Cardiac atrium fibroblast (primary cell): ENCODE data around the gene PRPF39. TPM values are rescaled to one million over a fixed set of nuclear protein-coding genes. Genes with fewer than 3 reads are reported as not detected.

Experiments
- total RNA-seq: library from RNA; depleted of rRNA; stranded (reverse); fragments of >200 nt; gene quantifications from 2 replicates; pipeline ENCODE4 v1.2.3, GENCODE V29; 2015

The PRPF39 gene, protein sequence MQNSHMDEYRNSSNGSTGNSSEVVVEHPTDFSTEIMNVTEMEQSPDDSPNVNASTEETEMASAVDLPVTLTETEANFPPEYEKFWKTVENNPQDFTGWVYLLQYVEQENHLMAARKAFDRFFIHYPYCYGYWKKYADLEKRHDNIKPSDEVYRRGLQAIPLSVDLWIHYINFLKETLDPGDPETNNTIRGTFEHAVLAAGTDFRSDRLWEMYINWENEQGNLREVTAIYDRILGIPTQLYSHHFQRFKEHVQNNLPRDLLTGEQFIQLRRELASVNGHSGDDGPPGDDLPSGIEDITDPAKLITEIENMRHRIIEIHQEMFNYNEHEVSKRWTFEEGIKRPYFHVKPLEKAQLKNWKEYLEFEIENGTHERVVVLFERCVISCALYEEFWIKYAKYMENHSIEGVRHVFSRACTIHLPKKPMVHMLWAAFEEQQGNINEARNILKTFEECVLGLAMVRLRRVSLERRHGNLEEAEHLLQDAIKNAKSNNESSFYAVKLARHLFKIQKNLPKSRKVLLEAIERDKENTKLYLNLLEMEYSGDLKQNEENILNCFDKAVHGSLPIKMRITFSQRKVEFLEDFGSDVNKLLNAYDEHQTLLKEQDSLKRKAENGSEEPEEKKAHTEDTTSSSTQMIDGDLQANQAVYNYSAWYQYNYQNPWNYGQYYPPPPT
- total RNA-seq: 16.7 and 26.0 TPM in 2 replicates

DNA sequence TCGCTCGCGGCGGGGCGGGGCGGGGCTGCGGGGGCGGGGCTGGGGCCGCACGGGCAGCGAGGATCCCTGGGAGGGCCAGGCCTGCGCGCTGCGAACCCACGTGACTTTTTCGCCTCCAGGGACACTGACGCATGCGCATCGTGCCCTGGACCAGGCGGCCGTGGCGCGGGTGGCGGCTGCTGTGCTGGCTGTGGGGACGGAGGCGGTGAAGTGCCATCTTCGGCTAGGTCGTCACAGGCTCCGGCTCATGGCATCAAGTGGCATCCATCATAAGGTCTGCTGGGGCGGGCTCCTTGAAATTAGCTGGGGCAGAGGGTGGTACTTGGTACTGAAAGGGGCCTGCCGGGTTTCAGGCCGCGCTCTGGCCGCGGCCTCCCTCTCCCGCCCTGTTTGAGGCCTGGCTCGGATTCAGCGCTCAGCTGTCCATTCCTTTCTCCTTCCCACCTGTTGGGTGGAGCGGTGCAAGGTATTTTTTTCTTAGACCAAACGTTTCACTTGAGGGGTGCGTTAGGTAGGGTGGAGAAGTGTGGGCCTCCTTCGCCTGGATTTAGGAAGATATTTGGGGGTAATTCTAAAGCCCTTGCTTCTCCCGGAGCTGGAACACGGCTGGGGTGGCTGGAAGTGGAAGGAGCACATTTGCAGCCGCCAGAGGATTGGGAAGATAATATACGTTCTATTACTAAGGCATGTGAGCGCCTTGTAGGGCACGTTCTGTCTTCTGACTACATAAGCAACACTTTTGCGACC, at the start of gene PRPF39:
Gene PRPF39, plus strand, starts transcription at position 141 of the 747 bp plus-strand sequence. CDS start 11,124 bp downstream, outside the sequence.

DNA sequence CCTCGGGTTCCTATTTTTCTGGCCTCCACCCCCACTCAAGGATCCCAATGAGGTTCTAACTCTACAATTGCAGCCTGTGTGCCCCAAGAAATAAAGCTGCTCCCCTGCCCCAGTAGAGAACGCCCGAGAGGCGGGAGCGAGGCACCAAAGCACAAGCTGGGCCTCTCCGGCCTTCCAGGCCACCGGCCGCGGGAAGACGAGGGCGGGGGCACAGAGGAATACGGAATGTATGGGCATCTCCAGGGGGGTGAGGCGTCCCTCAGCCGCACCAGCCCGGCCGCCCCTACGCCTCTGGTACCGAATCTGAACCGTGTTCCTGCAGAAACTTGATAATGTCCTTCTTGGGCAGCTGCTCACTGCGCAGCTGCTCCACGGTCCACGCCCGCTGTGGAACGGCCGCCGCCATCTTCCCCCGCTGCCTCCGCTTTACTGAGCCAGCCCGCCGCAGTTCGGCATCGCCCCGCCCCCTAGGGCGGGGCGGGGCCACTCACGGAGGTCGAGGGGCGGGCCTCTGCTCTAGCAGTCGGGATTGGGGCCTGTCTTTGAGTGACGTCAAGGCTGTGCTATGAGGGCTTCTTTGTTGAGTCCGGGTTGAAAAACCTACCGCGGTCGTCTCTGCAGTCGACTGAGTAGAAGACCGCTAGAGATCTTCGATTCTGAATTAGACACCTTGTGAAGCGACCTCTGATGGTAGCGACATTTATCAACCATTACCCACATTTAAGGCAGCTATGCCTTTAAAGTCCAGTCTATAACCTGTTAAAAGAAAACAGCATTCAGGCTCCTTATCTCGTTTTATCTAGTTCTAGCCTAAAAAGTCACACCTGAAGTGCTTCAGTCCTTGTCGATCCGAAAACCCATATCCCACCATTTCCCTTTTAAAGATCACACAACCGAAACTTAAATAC, 50.4 kb downstream of the PRPF39 start, which contains the start of gene FKBP3:
Gene FKBP3, minus strand, starts transcription at position 431 of the 908 bp plus-strand sequence. Its CDS starts 25 bp downstream, at position 406.

DNA sequence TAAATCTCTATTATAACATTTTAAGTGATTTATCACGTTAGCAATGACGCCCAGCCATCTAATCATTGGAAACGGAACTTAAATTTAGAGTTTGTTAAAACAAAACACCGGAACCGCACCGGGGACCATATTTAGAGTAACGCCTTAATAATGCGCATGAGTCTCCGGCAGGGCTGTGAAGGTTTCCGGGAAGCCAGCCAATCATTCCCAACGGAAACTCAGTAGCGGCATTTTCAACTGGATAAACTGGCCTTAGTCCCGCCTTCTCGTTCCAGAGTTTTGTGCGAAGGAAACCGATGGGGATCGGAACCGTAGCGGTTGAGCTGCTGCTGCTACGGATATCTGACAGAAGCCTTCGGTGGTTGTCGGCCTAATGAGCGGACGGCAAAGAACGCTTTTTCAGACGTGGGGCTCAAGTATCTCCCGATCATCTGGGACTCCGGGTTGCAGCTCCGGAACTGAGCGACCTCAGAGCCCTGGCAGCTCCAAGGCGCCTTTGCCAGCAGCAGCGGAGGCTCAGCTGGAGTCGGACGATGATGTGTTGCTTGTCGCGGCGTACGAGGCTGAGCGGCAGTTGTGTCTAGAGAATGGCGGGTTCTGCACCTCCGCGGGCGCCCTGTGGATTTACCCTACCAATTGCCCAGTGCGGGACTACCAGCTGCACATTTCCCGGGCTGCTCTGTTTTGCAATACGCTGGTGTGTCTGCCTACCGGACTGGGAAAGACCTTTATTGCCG, 51.9 kb downstream of the PRPF39 start, which contains the start of gene FANCM:
Gene FANCM, plus strand, starts transcription at position 272 of the 737 bp plus-strand sequence. Its CDS starts 102 bp downstream, at position 374.

Other genes starting within 250 kb of the PRPF39 start
- 6.8 and 12.8 TPM in 2 replicates for gene KLHL28, start 122.2 kb upstream of the PRPF39 start, total RNA-seq
- 7.8 and 17.5 TPM in 2 replicates for gene TOGARAM1, start 121.9 kb upstream of the PRPF39 start, total RNA-seq
- 24.2 and 29.3 TPM in 2 replicates for gene FKBP3, start 50.4 kb downstream of the PRPF39 start, total RNA-seq
- gene FANCM, start 51.8 kb downstream of the PRPF39 start, total RNA-seq: 2.9 and 5.2 TPM in 2 replicates
- gene MIS18BP1, start 169.1 kb downstream of the PRPF39 start, total RNA-seq: 6.9 and 10.0 TPM in 2 replicates